HG02623 (cell line): Measurements from ENCODE around the gene INPP4A.

Source experiments
- ATAC-seq: cut with Tn5 transposase; IDR thresholded peaks from one replicate; pipeline ENCODE4 v1.9.1; 2021; ENCODE audit warnings: moderate library complexity; ENCODE audit not compliant: unreplicated experiment

Gene INPP4A

GRCh38 chr2:98459496-98460175 lies 15.0 kb downstream of the INPP4A start:
- no peak for ATAC-seq

GRCh38 chr2:98460573-98461497 lies 16.2 kb downstream of the INPP4A start:
- ATAC-seq = peak; percentile 68

GRCh38 chr2:98461498-98462049 lies 16.9 kb downstream of the INPP4A start:
- no peak for ATAC-seq

GRCh38 chr2:98463081-98463481 lies 18.4 kb downstream of the INPP4A start:
- ATAC-seq = no peak

- ATAC-seq = no peak
These were observed 18.9 kb downstream of the INPP4A start for GRCh38 chr2:98463551-98463971.

GRCh38 chr2:98463988-98464771 lies 19.5 kb downstream of the INPP4A start:
- ATAC-seq = no peak

DNA sequence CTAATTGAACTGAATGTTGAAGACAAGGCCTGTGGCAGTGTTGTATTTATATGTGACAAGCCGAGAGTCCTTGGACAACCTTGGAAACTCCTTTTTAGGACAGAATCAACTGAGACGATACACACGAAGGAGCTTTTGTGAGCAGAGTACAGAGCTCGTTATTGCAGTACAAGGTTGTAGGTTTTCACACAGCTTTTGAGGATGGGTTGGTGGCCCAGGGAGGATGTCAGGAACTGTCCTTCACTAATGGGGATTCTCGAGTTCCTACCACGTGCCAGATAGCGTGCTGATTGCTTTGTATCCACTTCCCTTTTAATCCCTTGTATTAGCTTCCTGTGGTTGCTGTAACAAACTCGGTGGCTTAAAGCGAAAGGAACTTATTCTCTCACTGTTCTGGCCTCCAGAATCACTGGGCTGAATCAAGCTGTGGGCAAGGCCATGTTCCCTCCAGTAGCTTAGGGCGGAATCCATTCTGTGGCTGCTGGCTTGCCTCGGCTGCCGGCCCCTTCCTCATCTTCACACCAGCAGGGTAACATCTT lies 20.2 kb downstream of the INPP4A start:
- peak; percentile 29 for ATAC-seq

- peak; percentile 23 for ATAC-seq
These were observed 21.0 kb downstream of the INPP4A start for GRCh38 chr2:98465456-98466226.

DNA sequence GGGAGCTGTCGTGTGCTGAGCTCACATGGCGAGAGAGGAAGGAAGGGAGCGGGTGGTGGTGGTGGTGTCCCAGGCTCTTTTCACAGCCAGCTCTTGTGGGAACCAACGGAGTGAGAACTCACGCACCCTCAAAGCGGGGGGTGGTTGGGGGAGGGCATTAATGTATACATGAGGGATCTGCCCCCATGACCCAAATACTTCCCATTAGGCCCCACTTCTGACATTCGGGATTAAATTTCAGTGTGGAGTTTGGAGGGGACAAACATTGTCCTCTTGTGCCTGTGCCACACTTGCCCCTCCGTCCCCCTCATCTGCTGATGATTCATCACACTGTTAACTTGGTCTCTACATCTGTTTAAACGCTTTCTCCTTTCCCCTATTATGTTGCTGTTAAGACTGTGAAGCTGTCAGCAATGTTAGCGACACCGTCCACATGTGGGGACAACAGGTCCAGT lies 22.5 kb downstream of the INPP4A start:
- ATAC-seq = no peak

- ATAC-seq = no peak
These were observed 23.0 kb downstream of the INPP4A start for GRCh38 chr2:98467652-98468051.

- ATAC-seq = peak; percentile 36
These were observed 24.1 kb downstream of the INPP4A start for GRCh38 chr2:98468621-98469236.

DNA sequence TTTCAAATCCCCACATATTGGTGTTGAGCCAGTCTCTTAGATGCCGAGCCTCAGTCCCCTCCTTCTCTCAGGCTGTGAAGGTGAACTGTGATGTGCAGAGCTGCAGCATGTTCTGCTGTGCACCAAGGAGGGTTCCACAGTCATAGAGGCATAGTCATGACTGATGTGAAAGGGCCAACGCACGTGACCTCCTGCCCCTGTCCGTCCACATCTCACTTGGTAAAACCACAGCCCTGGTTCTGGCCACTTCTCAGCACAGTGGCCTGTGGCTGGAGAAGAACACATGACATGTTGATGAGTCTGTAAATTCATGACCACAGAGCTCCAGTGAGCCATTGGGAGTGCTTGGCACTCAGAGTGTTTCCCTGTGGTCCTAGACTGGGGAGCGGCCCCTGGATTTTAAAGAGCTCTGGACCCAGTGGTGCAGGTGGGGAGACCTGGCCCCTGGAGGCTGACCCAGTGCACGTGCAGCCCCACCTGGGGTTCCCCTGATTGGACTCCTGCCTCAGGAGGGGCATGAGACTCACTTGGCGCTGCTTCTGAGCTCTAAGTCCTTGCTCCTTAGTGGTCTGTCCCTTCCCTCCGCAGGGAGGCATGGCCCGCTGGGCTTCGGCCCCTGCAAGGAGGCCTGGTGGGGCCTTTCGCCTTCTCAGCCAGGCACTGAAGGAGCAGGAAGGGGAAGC lies 25.3 kb downstream of the INPP4A start:
- ATAC-seq = no peak

DNA sequence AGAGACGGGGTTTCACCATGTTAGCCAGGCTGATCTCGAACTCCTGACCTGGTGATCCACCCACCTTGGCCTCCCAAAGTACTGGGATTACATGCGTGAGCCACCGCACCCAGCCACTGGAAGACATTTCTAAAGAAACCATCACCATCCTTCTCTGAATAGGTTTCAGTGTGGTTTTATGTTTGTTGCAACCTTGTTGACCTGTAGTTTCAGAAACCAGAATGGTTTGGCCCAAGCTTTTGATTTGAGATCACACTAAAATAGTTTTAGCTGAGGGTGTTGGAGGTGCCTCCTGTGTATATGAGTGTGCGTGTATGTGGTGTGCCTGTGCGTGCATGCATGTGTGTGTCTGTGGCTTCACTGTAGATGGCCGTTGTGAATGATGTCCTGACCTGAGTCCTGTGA lies 26.2 kb downstream of the INPP4A start:
- no peak for ATAC-seq

DNA sequence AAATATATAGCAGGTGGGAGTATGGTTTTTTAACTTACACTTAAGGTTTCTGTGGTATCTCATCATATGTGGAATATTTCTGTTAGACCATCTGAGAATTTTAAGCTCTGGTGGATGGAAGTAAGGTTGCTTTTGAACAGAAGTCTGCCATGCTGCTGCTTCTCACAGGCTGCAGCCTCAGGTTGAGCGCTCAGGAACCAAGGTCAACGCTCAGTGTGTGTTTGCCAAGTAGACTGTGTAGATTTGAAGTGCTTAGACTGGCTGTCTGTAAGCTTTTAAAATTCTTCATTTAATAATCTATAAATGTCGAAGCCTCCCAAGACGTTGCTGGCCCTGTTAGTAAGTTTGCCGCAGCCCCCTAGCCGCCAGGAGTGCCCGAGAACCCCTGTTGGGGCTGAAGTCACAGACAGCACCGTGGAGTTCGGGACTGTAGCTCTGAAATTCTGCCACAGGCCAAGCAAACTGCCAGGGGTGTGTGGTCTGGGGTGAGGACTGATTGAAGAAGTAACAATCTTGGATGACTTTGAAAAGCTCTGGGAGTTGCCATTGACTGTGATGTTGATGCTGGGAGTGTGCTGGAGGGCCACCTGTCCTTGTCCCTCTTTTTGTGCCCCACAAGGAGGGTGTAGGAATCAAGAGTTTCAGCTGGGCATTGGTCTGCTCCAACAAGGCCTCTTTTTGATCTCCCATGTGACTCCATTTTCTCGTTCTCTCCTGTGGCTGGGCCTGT lies 26.9 kb downstream of the INPP4A start:
- ATAC-seq = no peak

DNA sequence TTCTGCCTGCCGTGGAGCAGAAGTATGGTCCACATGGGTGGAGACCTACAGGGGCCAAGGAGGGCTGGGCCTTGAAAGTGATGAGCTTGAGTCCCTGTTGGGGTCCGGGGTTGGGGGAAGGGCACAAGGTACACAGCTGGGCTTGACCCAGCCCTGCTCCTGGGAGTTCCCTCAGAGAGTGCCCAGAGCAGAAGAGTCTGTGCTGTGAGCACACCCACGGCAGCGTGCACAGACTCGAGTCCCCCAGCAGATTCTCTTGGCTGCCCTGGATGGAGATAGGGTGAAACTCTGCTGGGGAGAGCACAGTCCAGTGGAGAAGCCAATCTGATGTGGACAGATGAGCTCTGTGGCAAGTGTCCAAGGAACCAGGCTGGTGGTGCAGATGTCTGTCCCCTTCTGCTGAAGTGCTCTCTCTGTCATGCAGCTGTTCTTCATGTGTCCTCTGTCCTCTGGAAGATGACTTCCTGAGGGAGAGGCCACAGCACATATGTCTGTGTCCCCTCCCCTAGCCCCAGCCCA lies 27.5 kb downstream of the INPP4A start:
- no peak for ATAC-seq

- no peak for ATAC-seq
These were observed 28.5 kb downstream of the INPP4A start for GRCh38 chr2:98472961-98473746.
